Measurements from ENCODE around the gene KRTAP1-5. TPM values are rescaled to one million over a fixed set of nuclear protein-coding genes. Genes with fewer than 3 reads are reported as not detected.

KRTAP1-5 gene
- total RNA-seq, 1 donor from 2014 or later = not detected

- H3K9me3 Mint-ChIP-seq (ENCODE audit: unreplicated experiment) = no peaks in the 10 kb centered on the region
- Histone ChIP-seq H3K9ac (ENCODE audit: low read length) (no peak overlapping the region), H2AFZ (ENCODE audit: low read depth, low read length) (peak overlapping the region; percentile 24), H3K36me3 (ENCODE audit: insufficient read depth, low read length) (no peaks in the 10 kb centered on the region), H3K27me3 (ENCODE audit: insufficient read depth, low read length) (no peaks in the 10 kb centered on the region), H3K4me3 (ENCODE audit: insufficient read depth, low read depth, low read length) (no peak overlapping the region), H3K79me2 (ENCODE audit: insufficient read depth, low read length) (no peaks in the 10 kb centered on the region), H3K4me2 (ENCODE audit: low read length) (peak overlapping the region; percentile 35), H3K9me3 (ENCODE audit: insufficient read depth, low read depth, low read length) (no peaks in the 10 kb centered on the region), H3K27ac (ENCODE audit: low read depth, low read length) (no peak overlapping the region), H4K20me1 (ENCODE audit: insufficient read depth, low read length) (no peaks in the 10 kb centered on the region), H3K4me1 (ENCODE audit: insufficient read depth, low read length) (no peaks in the 10 kb centered on the region)
- no peak for DNase-seq (ENCODE audit: low read depth)
- peaks cover 7% of the 10 kb centered on the region for H3K4me1 Mint-ChIP-seq (ENCODE audit: low read depth, unreplicated experiment)
- H3K4me3 Mint-ChIP-seq (ENCODE audit: unreplicated experiment) = no peak overlapping the region
- TF ChIP-seq EZH2 (IDR thresholded peaks at IDR 0.05; ENCODE audit: insufficient read depth, low read length) (no peak), CTCF (IDR thresholded peaks at IDR 0.05; ENCODE audit: insufficient read depth, low read depth, low read length) (no peak)
- no peaks in the 10 kb centered on the region for H3K36me3 Mint-ChIP-seq (ENCODE audit: low read depth, unreplicated experiment)
- H3K27me3 Mint-ChIP-seq (ENCODE audit: low read depth, unreplicated experiment) = no peaks in the 10 kb centered on the region
- H3K27ac Mint-ChIP-seq (ENCODE audit: unreplicated experiment) = no peak overlapping the region
- FAIRE-seq = no peak
These were observed 29.6 kb downstream of the KRTAP1-5 start for GRCh38 chr17:40997361-40997760.

- Histone ChIP-seq H3K4me1 (ENCODE audit: insufficient read depth, low read length) (no peaks in the 10 kb centered on the region), H3K27ac (ENCODE audit: low read depth, low read length) (no peak overlapping the region), H3K9ac (ENCODE audit: low read length) (no peak overlapping the region), H3K27me3 (ENCODE audit: insufficient read depth, low read length) (no peaks in the 10 kb centered on the region), H3K4me2 (ENCODE audit: low read length) (peak overlapping the region; percentile 35), H3K4me3 (ENCODE audit: insufficient read depth, low read depth, low read length) (no peak overlapping the region), H3K79me2 (ENCODE audit: insufficient read depth, low read length) (no peaks in the 10 kb centered on the region), H2AFZ (ENCODE audit: low read depth, low read length) (no peak overlapping the region), H3K9me3 (ENCODE audit: insufficient read depth, low read depth, low read length) (no peaks in the 10 kb centered on the region), H4K20me1 (ENCODE audit: insufficient read depth, low read length) (no peaks in the 10 kb centered on the region), H3K36me3 (ENCODE audit: insufficient read depth, low read length) (no peaks in the 10 kb centered on the region)
- Mint-ChIP-seq H3K4me3 (ENCODE audit: unreplicated experiment) (no peak overlapping the region), H3K27ac (ENCODE audit: unreplicated experiment) (no peak overlapping the region), H3K36me3 (ENCODE audit: low read depth, unreplicated experiment) (no peaks in the 10 kb centered on the region), H3K27me3 (ENCODE audit: low read depth, unreplicated experiment) (no peaks in the 10 kb centered on the region), H3K9me3 (ENCODE audit: unreplicated experiment) (no peaks in the 10 kb centered on the region), H3K4me1 (ENCODE audit: low read depth, unreplicated experiment) (peaks cover 7% of the 10 kb centered on the region)
- peak; percentile 37 for DNase-seq (ENCODE audit: low read depth)
- no peak for FAIRE-seq
- no peak for TF ChIP-seq CTCF (IDR thresholded peaks at IDR 0.05; ENCODE audit: insufficient read depth, low read depth, low read length)
These were observed 30.2 kb downstream of the KRTAP1-5 start for GRCh38 chr17:40996829-40997228.

- no peak overlapping the region for H3K4me3 ChIP-seq (ENCODE audit: insufficient read depth, low read depth, low read length)
- no peak overlapping the region for H3K27ac ChIP-seq (ENCODE audit: low read depth, low read length)
- no peaks in the 10 kb centered on the region for H4K20me1 ChIP-seq (ENCODE audit: insufficient read depth, low read length)
- H3K4me2 ChIP-seq (ENCODE audit: low read length) = no peak overlapping the region
- no peaks in the 10 kb centered on the region for H3K27me3 ChIP-seq (ENCODE audit: insufficient read depth, low read length)
- no peak overlapping the region for H3K27ac Mint-ChIP-seq (ENCODE audit: unreplicated experiment)
- no peak overlapping the region for H2AFZ ChIP-seq (ENCODE audit: low read depth, low read length)
- no peak overlapping the region for H3K9ac ChIP-seq (ENCODE audit: low read length)
- no peaks in the 10 kb centered on the region for H3K27me3 Mint-ChIP-seq (ENCODE audit: low read depth, unreplicated experiment)
- no peaks in the 10 kb centered on the region for H3K36me3 ChIP-seq (ENCODE audit: insufficient read depth, low read length)
- H3K9me3 Mint-ChIP-seq (ENCODE audit: unreplicated experiment) = no peaks in the 10 kb centered on the region
- H3K79me2 ChIP-seq (ENCODE audit: insufficient read depth, low read length) = no peaks in the 10 kb centered on the region
- FAIRE-seq (no peak), DNase-seq (ENCODE audit: low read depth) (no peak)
- no peaks in the 10 kb centered on the region for H3K4me1 ChIP-seq (ENCODE audit: insufficient read depth, low read length)
- peaks cover 7% of the 10 kb centered on the region for H3K4me1 Mint-ChIP-seq (ENCODE audit: low read depth, unreplicated experiment)
- TF ChIP-seq CTCF (IDR thresholded peaks at IDR 0.05; ENCODE audit: insufficient read depth, low read depth, low read length) = no peak
- TF ChIP-seq EZH2 (IDR thresholded peaks at IDR 0.05; ENCODE audit: insufficient read depth, low read length) = no peak
- H3K36me3 Mint-ChIP-seq (ENCODE audit: low read depth, unreplicated experiment) = no peaks in the 10 kb centered on the region
- no peaks in the 10 kb centered on the region for H3K9me3 ChIP-seq (ENCODE audit: insufficient read depth, low read depth, low read length)
- H3K4me3 Mint-ChIP-seq (ENCODE audit: unreplicated experiment) = no peak overlapping the region
These were observed 31.9 kb downstream of the KRTAP1-5 start for GRCh38 chr17:40995116-40995515.
